HTERT RPE-1 (cell line): ENCODE results near the gene PRR9.
"Not testable (repeated sequence)": the region's sequence is repeated elsewhere in the genome, so short reads cannot be mapped to it uniquely, and the experiment has no call there.

Source experiments
- in situ Hi-C: fragments of 300-500 bp; cut with MboI; formaldehyde crosslinking; loops from 4 replicates; pipeline ENCODE4 v1.14.3; 2020; ENCODE audit warnings: low sequenced_read_pairs

The PRR9 gene, protein sequence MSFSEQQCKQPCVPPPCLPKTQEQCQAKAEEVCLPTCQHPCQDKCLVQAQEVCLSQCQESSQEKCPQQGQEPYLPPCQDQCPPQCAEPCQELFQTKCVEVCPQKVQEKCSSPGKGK

DNA sequence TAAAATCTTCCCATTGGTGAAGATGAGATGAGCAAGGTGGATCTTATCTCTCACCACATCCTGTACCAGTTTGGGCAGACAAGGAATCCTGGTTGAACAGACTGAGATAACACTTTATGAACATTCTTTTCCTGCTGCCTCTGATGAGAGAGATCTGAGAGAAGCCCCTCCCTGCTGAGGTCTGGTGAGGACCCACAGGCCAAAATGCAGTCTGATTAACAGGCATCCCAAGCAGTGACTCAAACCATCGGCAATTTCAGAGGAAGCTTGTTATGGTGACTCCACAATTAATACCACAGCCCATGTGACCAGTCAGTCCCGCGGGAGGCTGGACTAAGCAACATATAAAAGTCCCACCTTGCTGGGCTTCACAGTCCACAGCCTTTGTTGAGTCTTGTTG is at the start of gene PRR9:
Gene PRR9 (plus strand): TSS at position 373 of the 400 bp plus-strand sequence. CDS start 561 bp downstream, outside the sequence.
- in situ Hi-C loops, result no loop called here

DNA sequence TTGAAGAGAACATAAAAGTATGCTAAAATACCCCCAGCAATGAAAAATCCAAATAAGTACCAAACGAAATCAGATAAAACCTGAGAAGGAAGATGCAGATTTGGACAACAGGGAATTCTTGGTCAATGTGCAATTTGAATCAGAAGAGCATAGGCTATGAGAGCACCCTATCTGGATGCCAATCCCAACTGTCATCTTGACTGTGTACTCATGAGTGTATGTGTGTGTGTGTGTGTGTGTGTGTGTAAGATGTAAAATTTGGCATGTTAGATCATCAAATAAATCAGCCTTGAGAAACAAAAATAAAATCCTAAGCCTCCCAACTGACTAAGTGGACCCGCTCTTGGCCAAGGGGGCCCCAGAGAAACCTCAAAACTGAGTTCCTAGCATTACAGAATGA is 48.7 kb upstream of the PRR9 start:
- in situ Hi-C loops, result no loop called here

DNA sequence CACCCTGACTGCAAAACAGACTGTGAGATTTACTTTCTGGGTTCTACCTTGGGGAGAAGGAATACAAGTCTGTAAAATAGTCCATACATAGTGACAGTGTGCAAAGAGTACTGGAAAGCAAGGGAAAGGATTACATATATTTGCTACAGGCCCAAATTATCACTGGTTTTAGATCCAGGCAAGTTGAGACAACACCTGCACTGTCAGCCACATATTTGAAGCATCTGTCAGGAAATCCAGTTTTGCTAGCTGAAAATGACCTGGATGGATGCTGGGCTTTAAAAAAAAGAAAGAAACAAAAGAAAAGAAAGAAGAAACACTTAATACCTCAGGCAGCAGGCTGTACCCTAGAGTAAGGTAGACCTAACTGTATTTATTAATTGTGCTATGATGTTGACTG is 42.8 kb upstream of the PRR9 start:
- in situ Hi-C loops, result no loop called here

DNA sequence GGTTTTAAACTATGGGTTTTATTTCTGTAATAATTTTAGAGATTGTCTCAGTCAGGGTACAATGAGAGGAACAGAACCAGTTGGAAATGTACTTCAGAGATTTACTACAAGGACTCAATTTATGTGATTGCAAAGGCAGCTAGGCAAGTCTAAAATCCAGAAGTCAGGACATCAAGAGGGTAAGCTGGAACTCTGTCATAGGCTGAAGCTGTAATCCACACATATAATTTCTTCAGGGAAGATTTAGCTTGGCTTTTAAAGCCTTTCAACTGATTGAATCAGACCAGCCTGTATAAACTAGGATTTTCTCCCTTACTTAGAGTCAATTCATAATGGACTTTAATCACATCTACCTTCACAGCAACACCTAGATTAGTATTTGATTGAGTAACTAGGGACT is 38.5 kb upstream of the PRR9 start:
- in situ Hi-C loops, result no loop called here

DNA sequence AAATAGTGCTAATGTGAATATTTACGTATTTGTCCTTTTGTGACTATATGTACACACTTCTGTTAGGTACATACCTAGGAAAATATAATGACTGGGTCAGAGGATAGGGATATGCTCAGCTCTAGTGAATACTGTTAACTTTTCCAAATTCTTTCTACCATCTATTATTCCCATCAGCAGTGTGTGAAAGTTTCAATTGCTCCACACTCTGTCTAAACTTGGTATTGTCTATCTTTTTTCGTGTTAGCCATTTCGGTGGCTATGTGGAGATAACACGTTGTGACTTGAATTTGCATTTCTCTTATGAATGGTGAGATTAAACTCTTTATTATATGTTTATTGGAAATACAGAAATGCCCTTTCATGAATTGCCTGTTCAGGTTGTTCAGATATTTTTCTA is 36.8 kb upstream of the PRR9 start:
- in situ Hi-C loops, result no loop called here

DNA sequence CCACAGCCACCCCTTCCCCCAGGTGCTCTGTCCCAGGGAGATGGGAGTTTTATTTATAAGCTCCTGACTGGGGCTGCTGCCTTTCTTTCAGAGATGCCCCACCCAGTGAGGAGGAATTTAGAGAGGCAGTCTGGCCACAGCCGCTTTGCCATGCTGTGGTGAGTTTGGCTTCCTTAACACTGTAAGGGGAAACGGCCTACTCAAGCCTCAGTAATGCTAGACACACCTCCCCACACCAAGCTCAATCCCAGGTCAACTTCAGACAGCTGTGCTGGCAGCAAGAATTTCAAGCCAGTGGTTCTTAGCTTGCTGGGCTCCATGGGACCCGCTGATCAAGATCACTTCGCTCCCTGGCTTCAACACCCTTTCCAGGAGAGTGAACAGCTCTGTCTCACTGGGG is 29.1 kb upstream of the PRR9 start:
- in situ Hi-C loops, result not testable (repeated sequence)

DNA sequence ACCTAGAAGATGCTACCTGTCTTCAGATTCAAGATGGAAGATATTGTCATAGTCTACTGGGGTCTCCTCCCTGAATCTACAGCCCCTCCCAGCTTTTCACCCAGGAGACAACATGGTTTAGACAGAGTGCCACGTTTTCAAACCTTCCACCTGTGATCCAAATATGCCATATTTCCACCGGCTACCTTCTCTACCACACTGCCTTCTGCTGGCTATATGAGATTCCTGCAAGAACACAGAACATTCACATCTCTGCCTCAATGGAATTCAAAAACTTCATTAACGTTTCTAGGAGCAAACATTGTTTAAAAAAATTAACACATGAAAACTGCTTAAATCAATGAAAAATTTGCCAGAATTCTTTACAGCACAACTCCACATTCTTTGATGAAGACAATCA is 27.0 kb upstream of the PRR9 start:
- in situ Hi-C loops, result no loop called here

DNA sequence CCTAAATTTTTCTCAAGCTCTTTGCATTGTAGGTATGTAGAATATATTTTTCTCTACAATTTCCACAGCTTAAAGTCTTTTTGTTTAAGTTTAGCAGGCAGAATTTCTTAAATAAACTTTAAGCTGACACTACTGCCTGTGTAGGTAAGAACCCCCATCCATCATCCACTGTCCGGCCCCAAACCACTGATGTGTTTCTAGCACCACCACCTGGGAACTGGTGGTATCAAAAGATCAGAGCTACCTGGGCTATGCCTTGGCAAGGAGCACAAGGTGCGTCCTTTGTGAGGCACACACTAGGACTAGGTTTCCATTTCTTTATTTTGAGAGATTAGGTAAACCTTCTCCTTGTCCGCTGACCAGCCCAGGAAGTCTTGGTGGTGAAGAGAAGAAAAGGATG is 24.7 kb upstream of the PRR9 start:
- in situ Hi-C loops, result no loop called here

DNA sequence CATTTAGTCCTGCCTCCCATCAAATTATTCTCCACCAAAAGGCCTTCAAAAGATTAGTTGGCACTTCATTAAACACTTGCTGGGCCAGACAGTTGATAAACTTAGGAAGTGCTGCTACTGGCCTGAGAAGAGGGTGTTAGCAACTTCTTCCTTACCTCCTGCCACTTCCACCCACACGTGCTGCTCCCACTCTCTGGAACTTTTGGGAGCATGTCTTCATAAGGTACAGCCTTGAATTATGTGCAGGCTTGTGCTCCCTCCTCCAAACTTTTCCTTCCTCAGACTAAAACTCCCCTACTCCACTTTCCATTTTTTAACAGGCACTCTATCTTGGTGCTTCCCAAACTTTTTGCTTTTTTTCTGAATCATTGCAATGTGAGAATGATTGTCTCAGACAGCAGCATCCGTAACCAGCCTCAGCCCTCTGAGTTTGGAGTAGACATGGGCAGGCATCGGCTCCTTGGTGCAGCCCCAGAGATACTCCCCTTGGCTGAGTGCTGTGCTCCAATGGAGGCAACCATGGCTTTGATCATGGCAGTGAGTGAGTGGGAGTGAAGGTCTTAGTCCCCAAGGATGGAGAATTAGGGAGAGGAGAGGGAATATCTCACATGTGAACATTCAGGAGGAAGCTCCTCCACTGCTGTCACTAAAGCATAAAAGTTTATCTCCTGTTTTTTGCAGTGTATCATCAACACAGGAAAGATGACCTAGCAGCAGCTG is 22.9 kb upstream of the PRR9 start:
- in situ Hi-C loops, result no loop called here

DNA sequence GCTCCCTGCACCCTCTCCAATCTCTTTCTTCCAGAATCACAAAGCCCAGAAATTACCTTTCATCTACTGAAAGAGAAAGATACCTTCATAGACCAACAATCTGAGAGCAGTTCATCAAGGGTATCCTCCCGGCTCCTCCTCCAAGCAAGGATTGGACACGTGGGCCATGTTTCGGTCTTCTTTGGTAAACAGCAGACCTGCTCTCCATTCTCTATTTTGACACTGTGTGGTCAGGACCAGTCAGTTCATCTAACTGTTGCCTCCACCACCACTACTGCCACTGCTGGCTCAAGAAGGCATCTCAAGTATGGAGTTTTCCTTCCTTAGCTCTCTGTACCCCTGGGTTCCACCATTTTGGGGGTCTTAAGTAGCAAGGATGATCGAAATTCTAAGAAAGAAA is 22.2 kb upstream of the PRR9 start:
- in situ Hi-C loops, result no loop called here

DNA sequence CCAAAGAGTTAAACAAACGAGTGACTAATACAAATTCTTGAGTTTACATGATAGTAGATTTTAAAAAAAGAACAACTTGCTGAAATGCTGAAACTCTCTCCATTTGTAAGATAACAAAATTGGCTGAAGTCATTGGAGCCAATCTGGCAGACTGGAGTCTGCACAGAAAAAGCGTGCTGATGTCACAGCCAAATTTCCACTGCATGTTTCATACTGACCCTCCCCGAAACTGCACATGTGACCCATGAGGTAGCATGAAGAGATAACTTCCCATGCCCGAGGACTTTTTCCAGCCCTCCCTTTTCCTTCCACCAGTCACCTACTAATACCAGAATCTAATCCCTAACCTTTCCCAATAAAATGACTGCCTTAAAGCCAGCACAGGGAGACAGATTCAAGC is 15.4 kb upstream of the PRR9 start:
- in situ Hi-C loops, result no loop called here

DNA sequence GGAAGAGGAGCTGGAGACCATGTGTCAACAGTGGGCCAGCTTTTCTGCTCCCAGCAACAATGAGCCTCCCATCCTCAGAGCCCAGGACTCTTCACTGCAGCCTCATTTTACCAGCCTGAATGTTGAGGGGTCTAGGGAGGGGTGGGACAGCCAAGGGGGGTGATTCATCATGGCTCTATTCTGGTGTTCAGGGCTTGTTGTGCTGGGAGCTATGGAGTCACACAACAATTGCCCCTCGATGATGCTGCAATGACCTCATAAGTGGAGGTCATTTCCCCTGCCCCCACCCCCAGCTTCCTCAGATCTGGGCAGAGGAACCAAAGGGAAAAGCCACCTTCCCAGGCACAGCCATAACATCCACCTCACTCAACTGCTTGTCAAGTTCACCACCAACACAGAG is 14.3 kb upstream of the PRR9 start, which contains the start of gene LELP1:
Gene LELP1 (plus strand): TSS at position 301 of the 400 bp plus-strand sequence. CDS start 1,278 bp downstream, outside the sequence.
- in situ Hi-C loops, result no loop called here

DNA sequence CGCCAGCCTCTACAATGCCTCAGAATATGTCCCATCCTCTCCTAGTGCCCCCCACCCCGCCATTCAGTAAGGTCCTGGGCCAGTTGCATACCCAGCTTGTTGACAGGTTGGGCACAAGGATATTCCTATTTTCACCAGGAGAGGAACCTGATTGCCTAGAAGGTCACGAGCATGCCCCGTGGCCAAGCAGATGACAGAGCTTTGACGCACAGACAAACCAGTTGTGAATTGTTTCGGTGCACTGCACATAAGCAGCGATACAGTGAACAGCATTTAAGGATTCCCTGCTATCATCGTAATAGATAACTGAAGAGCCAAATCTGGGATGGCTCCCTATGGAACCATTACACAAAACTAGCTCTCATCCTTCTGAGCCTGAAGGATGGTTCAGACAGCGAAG is 10.8 kb upstream of the PRR9 start:
- in situ Hi-C loops, result no loop called here

DNA sequence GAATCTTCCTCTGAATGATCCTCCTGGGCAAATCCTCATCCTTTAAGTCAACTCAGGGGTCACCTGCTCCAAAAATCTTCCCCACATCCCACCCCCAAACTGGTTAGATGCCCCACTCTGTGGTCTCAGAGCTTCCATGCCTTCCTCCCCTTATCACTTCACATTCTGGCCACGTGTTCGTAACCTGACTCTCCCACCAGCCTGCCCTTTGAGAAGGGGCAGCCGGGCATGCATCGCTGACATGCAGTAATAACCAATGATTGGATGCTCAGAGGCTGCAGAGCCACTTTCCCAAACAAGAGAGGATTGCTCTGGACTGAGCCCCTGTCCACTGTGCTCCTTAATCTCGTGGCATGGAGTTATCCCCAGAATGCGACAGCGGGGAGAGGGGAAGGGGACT is 7.2 kb upstream of the PRR9 start:
- in situ Hi-C loops, result no loop called here

DNA sequence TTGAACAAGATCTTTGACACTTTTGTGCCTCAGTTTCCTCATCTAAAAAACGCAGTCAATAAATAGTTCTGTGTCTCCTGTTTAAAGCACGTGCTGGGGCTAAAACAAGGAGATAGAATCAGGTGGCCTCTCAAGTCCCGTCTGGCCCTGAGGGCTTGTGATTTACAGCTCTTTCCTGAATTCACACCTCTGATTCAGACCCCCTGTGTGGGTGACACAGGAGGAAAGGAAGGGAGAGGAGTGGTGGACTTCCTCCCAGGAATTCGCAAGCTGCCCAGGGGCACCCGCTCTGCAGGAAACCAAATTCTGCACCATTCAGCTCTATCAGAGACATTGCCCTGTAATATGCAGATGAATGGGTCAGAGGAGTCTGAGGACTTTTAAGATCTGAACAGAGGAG is 5.2 kb upstream of the PRR9 start:
- in situ Hi-C loops, result no loop called here

DNA sequence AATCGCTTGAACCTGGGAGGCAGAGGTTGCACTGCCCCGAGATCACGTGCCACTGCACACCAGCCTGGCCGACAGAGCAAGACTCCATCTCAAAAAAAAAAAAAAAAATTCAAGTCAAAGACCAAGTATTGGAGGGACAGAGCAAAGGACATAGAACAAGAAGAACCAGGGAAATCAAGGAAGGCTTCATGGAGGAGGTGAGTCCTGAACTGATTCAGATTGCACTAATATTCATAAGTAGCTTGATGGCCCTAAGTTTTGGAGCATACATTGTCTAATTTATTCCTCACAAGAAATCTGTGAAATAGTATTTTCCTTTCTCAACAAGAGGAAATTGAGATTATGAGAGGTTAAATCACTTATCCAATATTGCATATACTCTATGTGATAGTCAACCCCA is 3.9 kb upstream of the PRR9 start:
- in situ Hi-C loops, result no loop called here

DNA sequence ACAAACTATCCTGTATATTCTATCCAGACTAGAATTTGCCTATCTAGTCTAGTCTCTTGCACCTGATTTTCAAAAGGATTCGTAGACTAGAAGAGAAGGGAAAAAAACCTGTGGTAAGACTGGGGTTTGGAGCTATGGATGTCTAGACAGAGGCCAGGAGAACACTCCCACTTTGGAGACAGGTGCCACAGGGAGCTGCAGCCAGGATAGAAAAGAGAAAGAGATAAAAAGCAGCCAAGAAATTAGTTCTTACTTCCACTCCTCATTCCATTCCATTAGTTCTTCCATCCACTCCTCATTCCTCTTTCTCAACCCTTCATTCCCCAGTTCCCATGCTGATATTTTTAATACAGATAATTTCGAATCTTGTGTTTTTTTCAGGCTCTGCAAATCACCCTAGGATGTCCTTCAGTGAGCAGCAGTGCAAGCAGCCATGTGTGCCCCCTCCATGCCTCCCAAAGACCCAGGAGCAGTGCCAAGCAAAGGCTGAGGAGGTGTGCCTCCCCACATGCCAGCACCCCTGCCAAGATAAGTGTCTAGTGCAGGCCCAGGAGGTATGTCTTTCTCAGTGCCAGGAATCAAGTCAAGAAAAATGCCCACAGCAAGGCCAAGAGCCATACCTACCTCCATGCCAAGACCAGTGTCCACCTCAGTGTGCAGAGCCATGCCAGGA is 496 bp downstream of the PRR9 start:
- in situ Hi-C loops, result no loop called here

DNA sequence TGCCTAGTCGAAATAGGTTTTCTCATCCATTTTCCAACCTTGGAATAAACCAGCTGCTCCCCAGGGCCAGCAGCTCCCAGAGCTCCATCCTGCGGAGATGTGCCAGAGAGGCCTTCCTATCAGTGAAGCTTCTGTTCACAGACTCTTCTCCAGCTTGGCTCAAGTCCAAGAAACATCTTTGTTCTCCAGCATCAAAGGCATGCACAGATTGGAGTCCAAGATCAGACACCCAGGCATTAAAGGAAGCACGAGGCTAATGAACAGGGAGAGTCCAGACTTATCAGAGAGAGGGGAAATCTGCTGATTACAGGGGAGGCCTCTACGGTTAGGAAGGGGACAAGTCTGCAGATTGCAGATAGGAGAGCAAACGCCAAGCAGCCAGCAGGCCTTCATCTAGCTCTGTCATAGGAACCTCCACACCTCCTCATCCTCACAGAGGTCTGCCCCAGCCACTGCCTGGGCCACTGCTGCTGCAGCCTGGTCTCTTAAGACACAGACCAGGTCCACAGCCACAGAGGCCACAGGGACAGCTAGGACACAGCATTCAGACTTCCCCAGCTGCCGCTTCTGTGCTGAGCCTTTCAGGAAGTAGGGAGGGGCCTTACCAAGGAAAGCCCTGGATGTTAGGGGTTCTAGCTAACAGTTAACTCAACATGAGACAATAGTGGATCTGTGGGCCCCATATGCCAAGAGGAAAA is 3.4 kb downstream of the PRR9 start:
- in situ Hi-C loops, result no loop called here

DNA sequence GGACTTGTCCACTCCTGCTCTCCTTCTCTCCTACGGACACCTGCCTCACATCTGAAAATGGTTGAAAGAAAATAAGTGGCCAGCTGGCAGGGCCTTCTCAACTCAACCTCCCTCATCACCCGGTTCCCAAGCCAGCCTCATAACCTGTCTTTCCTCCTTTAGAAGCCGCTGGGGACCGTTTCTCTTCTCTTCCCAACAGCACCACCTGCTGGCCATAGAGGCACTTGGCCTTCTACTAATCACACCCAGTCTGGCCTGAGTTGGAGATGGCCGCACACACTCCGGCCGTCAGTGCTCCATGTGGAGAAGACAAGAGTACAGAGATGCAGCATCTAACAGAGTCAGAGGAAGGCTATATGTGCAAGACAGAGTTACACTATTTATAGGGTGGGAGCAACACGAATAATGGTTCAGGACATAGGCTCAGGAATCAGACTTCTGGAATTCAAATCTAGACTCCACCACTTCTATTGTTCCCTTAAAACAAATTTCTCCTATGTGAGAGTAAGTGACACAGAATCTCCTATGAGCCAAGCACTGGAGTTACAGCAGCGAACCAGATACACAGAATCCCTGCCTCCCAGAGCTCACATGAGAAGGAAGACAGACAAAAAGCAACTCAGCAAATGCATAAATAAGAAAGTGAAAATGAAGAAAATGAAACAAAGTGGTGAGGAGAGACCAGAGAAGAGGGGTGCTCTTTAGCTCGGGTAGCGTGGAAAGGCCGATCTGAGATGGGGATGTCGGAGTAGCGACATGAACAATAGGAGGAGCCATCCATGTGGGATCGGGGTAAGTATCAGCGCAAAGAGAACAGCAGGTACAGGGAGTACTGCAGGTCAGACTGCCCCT is 5.9 kb downstream of the PRR9 start:
- in situ Hi-C loops, result not testable (repeated sequence)

DNA sequence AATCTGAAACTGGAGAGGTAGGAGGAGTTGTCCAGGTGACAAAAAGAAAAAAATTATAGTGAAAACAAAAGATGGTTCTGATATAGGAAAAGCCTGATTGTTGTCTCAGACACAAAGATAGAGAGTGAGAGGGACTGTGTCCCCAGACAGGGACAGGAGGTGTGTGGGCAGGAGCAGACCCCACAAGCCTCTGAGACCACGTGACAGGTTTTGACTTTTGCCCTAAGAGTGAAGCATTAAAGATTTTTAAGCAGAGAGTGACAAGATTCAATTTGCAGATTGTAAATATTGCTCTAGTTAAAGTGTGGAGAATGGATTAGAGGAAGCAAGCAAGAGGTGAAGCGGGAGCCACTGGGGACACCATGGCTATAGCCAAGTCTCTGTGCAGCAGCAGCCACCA is 10.4 kb downstream of the PRR9 start:
- in situ Hi-C loops, result no loop called here

DNA sequence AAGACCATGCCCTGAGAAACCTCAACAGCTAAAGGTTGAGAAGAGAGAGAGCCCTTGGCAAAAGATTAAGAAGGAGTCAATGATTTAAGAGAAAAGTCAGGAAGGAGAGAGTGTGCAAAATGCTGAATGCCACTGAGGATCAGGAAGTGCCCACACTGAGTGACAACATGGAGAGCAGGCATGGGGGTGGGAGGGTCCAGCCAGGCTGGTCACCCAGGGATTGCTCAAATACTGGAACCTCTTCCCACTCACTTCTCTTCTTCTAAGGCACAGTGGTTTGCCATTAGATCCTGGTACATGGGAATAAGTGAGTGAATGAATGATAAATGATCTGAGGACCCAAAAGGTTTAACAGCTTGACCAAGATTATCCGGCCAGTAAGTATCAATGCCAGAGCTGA is 11.1 kb downstream of the PRR9 start:
- in situ Hi-C loops, result no loop called here
